CD4-positive, alpha-beta T cell (primary cell): ENCODE results near the gene TDRD7. TPM values are rescaled to one million over a fixed set of nuclear protein-coding genes. Genes with fewer than 3 reads are reported as not detected.

Experiments
- ATAC-seq: fragments of 200-7000 bp; cut with Tn5 transposase; one replicate; pipeline ENCODE4 v1.10.0; 2022; ENCODE audit warnings: mild to moderate bottlenecking; ENCODE audit not compliant: poor library complexity
- CTCF ChIA-PET: fragments of 350-600 bp; sonication (Branson Sonifier 250); formaldehyde crosslinking; loops from one replicate; lab custom pipeline; 2021; ENCODE audit warnings: antibody characterized with exemption, inconsistent platforms; lab: Charles Lee
- POLR2A ChIA-PET: fragments of 350-600 bp; sonication (Branson Sonifier 250); formaldehyde crosslinking; loops from one replicate; lab custom pipeline; 2021; ENCODE audit warnings: antibody characterized with exemption, inconsistent platforms; lab: Charles Lee
- DNase-seq, 14 experiments: peaks; one replicate each; pipeline ENCODE4 v3.0.0-alpha.2; 2013 to 2020; ENCODE audit warnings: mixed read lengths in 2 of 14
- H3K27ac ChIP-seq, 2 donors: one replicate each; pipeline versions ENCODE4 v1.5.1 to v1.7.0; 2013; ENCODE audit warnings: low read length in 2 of 2, low read depth in 1 of 2, mild to moderate bottlenecking in 1 of 2
- H3K27me3 ChIP-seq, 2 experiments: 1 replicate in 1 of 2; 2 replicates in 1 of 2; pipeline versions ENCODE4 v1.6.1 to v1.7.0; 2013; ENCODE audit warnings: low read length in 2 of 2, control low read depth in 1 of 2, mild to moderate bottlenecking in 1 of 2, moderate library complexity in 1 of 2; ENCODE audit not compliant: insufficient read depth in 2 of 2, control insufficient read depth in 1 of 2
- H3K36me3 ChIP-seq: one replicate; pipeline ENCODE4 v1.6.1; 2013; ENCODE audit warnings: low read length, control low read depth; ENCODE audit not compliant: insufficient read depth
- H3K4me1 ChIP-seq: one replicate; pipeline ENCODE4 v1.6.1; 2013; ENCODE audit warnings: low read length, control low read depth; ENCODE audit not compliant: insufficient read depth
- H3K4me3 ChIP-seq: one replicate; pipeline ENCODE4 v1.5.1; 2013; ENCODE audit warnings: mild to moderate bottlenecking, low read length, moderate library complexity
- H3K9me3 ChIP-seq, 2 experiments: 1 replicate in 1 of 2; 2 replicates in 1 of 2; pipeline versions ENCODE4 v1.6.1 to v1.7.0; 2013; ENCODE audit warnings: low read length in 2 of 2, mild to moderate bottlenecking in 2 of 2, control low read depth in 1 of 2, moderate library complexity in 1 of 2; ENCODE audit not compliant: control insufficient read depth in 1 of 2, insufficient read depth in 1 of 2
- H3K27ac Mint-ChIP-seq: one replicate; pipeline ENCODE4 v1.8.0; 2020; ENCODE audit warnings: mixed read lengths
- H3K27me3 Mint-ChIP-seq: one replicate; pipeline ENCODE4 v1.8.0; 2021; ENCODE audit warnings: mixed read lengths
- H3K36me3 Mint-ChIP-seq: one replicate; pipeline ENCODE4 v1.8.0; 2021; ENCODE audit warnings: low read depth, mixed read lengths
- H3K4me1 Mint-ChIP-seq: one replicate; pipeline ENCODE4 v1.8.0; 2021; ENCODE audit warnings: low read depth, mixed read lengths
- H3K4me3 Mint-ChIP-seq: one replicate; pipeline ENCODE4 v1.8.0; 2020; ENCODE audit warnings: mild to moderate bottlenecking, mixed read lengths
- H3K9me3 Mint-ChIP-seq: one replicate; pipeline ENCODE4 v1.8.0; 2020; ENCODE audit warnings: mixed read lengths
- CTCF ChIP-seq: fragments of 200-600 bp; IDR thresholded peaks from one replicate; pipeline ENCODE4 v1.8.0; 2022; ENCODE audit warnings: antibody characterized with exemption, mild to moderate bottlenecking
- intact Hi-C, 2 experiments: fragments of 100-400 bp; cut with DNase I in 1 of 2; cut with micrococcal nuclease in 1 of 2; formaldehyde crosslinking; loops; one replicate each; pipeline versions ENCODE4 v1.15.1 to v1.9.0; 2023 to 2025; cut with DNase I, micrococcal nuclease
- microRNA-seq: library from miRNA; unstranded; fragments of <30 nt; microRNA quantifications from one replicate; pipeline ENCODE4 v1.2.0, GENCODE V29; 2021; ENCODE audit warnings: borderline microRNAs expressed, borderline replicate concordance
- total RNA-seq, 174 experiments: library from RNA in 2 of 174; stranded (reverse) in 2 of 174; gene quantifications; one replicate each; pipeline ENCODE4 v1.2.3 and lab custom pipeline; 2021 to 2026

The TDRD7 gene
- total RNA-seq, 2 experiments from 2014 or later, result 3.3 to 3.6 TPM

DNA sequence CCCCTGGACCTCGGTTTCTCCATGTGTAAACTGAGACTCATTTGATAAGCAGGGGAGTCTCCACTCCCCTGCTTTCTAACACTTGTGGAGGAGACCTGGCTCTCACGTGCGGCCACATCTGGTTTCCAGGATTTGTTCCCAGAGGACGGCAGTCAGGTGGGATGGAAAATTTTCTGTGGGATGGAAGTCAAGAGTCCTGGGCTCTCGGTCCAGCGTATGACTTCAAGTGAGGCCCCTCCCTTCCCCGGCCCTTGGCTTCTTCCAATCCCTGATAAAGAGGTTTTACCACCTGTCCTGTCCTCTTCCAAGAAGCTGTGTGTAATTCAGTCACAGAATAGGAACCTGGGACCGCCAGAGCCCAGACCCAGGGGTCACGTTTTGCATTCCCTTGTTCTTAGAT lies 124.6 kb downstream of the TDRD7 start:
- no peak for ATAC-seq
- H3K27ac Mint-ChIP-seq, result no peak overlapping the region
- POLR2A ChIA-PET, result no interaction called here

DNA sequence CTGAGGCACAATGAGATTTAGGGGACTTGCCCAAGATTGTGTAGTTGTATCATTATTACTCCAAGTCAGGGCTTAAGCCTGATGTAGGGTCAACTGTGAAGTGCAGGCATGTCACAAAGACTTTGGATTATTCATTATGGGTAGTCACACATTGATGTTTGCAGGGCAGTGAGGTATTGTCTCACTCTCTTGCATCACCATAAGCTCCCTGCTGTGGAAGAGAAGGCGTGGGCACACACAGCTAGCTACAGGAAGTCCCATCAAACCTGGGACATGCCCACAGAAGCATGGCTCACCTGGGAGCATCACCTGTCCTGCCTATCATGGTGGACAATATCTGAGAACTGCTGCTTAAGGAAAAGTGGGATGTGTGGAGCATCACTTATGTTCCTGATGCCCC lies 131.7 kb downstream of the TDRD7 start:
- no peak for ATAC-seq
- no peak overlapping the region for H3K27ac Mint-ChIP-seq
- H3K36me3 Mint-ChIP-seq, result no peaks in the 10 kb centered on the region
- Histone ChIP-seq H3K4me3 (no peak overlapping the region), H3K4me1 (no peaks in the 10 kb centered on the region), H3K27ac (no peak overlapping the region), H3K36me3 (no peaks in the 10 kb centered on the region), H3K9me3 (no peaks in the 10 kb centered on the region), H3K27me3 (no peaks in the 10 kb centered on the region)
- intact Hi-C loops, result no loop called here
- H3K4me3 Mint-ChIP-seq, result no peak overlapping the region
- ChIA-PET CTCF (interaction anchor here (0.6 to 1.2 kb wide), 2 partner anchors 55 to 286 kb away, joined by 3 read pairs; no protein-coding TSS in a partner anchor), POLR2A (no interaction called here)
- no peak for DNase-seq
- no peaks in the 10 kb centered on the region for H3K4me1 Mint-ChIP-seq
- TF ChIP-seq CTCF, result no peak
- no peaks in the 10 kb centered on the region for H3K9me3 Mint-ChIP-seq
- peaks cover 11% of the 10 kb centered on the region for H3K27me3 Mint-ChIP-seq

More for the DNA sequence above, 124.6 kb downstream of the TDRD7 start:
- TF ChIP-seq CTCF, result no peak
- Histone ChIP-seq H3K27ac (no peak overlapping the region), H3K27me3 (no peaks in the 10 kb centered on the region), H3K4me1 (no peaks in the 10 kb centered on the region), H3K9me3 (no peaks in the 10 kb centered on the region), H3K36me3 (no peaks in the 10 kb centered on the region), H3K4me3 (no peak overlapping the region)
- no peak for DNase-seq
- CTCF ChIA-PET, result no interaction called here
- peaks cover 11% of the 10 kb centered on the region for H3K27me3 Mint-ChIP-seq
- no peak overlapping the region for H3K4me3 Mint-ChIP-seq
- no peaks in the 10 kb centered on the region for H3K9me3 Mint-ChIP-seq
- intact Hi-C loops, result no loop called here
- H3K36me3 Mint-ChIP-seq, result no peaks in the 10 kb centered on the region
- H3K4me1 Mint-ChIP-seq, result no peaks in the 10 kb centered on the region

DNA sequence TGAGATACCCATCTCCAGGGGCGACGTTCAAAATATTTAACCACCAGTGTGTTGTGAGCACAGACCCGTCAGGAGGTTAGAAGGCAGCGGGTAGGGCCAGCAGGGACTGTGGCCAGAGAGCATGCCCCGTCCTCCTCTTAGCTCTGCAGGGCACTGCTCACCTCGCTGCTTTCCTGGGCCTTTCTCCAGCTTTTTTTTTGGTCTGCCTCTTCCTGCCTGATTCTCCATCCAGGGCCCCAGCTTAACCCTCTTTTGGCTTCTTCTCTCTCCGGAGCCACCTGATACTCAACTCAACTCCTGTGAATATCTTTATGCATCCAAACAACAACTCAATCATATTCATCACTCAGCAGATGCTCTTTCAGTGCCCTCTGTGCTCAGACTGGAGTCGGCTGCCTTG lies 133.6 kb downstream of the TDRD7 start:
- no peak for TF ChIP-seq CTCF
- H3K36me3 ChIP-seq, result no peaks in the 10 kb centered on the region
- no peak overlapping the region for H3K4me3 ChIP-seq
- no peaks in the 10 kb centered on the region for H3K9me3 ChIP-seq
- Mint-ChIP-seq H3K4me1 (no peaks in the 10 kb centered on the region), H3K27me3 (peaks cover under 1% of the 10 kb centered on the region), H3K36me3 (no peaks in the 10 kb centered on the region), H3K4me3 (no peak overlapping the region), H3K9me3 (no peaks in the 10 kb centered on the region), H3K27ac (no peak overlapping the region)
- CTCF ChIA-PET, result no interaction called here
- DNase-seq (no peak), ATAC-seq (no peak)
- H3K27ac ChIP-seq, result no peak overlapping the region
- H3K27me3 ChIP-seq, result no peaks in the 10 kb centered on the region
- no peaks in the 10 kb centered on the region for H3K4me1 ChIP-seq
- intact Hi-C loops, result no loop called here
- POLR2A ChIA-PET, result no interaction called here

Small RNA genes lying within 50 kb of the gene (microRNA-seq; reads per million reads assigned to microRNA genes)
- not detected for gene MIR1302-8

Other genes with a start within 250 kb of the TDRD7 start
- gene CCDC180, start 104.4 kb upstream of the TDRD7 start, total RNA-seq, result 1 to 10 TPM; 6.6 to 7.1 TPM
- gene TMOD1, start 89.6 kb downstream of the TDRD7 start, total RNA-seq, result under 1 TPM; 0.20 to 0.47 TPM
- 10 to 100 TPM; 23.8 to 26.0 TPM for gene TSTD2, start 221.3 kb downstream of the TDRD7 start, total RNA-seq
- 10 to 100 TPM; 50.7 to 53.5 TPM for gene NCBP1, start 221.7 kb downstream of the TDRD7 start, total RNA-seq